GM23338 (cell line): ENCODE results near the gene HOXB5. TPM values are rescaled to one million over a fixed set of nuclear protein-coding genes. Genes with fewer than 3 reads are reported as not detected.
A peak's percentile ranks its signal among the peaks of the same experiment; 100 is the strongest.

Experiments
- ATAC-seq: fragments of 200-7000 bp; cut with Tn5 transposase; 3 replicates; pipeline ENCODE4 v1.9.1; 2020
- DNase-seq: peaks from one replicate; pipeline ENCODE4 v3.0.0-alpha.2; 2015; ENCODE audit warnings: low spot score
- H2AFZ ChIP-seq: fragments of 200-600 bp; sonication (generic); 2 replicates; pipeline ENCODE4 v1.8.0; 2016; ENCODE audit warnings: antibody characterized with exemption, mild to moderate bottlenecking, moderate library complexity
- H3F3A ChIP-seq: fragments of 200-600 bp; sonication (generic); replicated peaks from 2 replicates; pipeline ENCODE4 v1.8.0; 2017; ENCODE audit warnings: antibody characterized with exemption, mixed run types, low read depth
- H3K27ac ChIP-seq: fragments of 200-600 bp; sonication (generic); 2 replicates; pipeline ENCODE4 v1.6.1; 2016; ENCODE audit warnings: low read depth
- H3K27me3 ChIP-seq: fragments of 200-600 bp; sonication (generic); 2 replicates; pipeline ENCODE4 v1.8.0; 2016; ENCODE audit warnings: mild to moderate bottlenecking, mixed run types, moderate library complexity; ENCODE audit not compliant: insufficient read depth
- H3K36me3 ChIP-seq: fragments of 200-600 bp; sonication (generic); 2 replicates; pipeline ENCODE4 v1.8.0; 2016; ENCODE audit warnings: mild to moderate bottlenecking; ENCODE audit not compliant: insufficient read depth
- H3K4me1 ChIP-seq: fragments of 200-600 bp; sonication (generic); 2 replicates; pipeline ENCODE4 v1.8.0; 2016; ENCODE audit warnings: mild to moderate bottlenecking, moderate library complexity; ENCODE audit not compliant: insufficient read depth
- H3K4me2 ChIP-seq: fragments of 200-600 bp; sonication (generic); 2 replicates; pipeline ENCODE4 v1.7.1; 2017; ENCODE audit warnings: mixed run types
- H3K4me3 ChIP-seq: fragments of 200-600 bp; sonication (generic); 2 replicates; pipeline ENCODE4 v1.6.1; 2016; ENCODE audit warnings: mixed run types
- H3K79me2 ChIP-seq: fragments of 200-600 bp; sonication (generic); replicated peaks from 2 replicates; pipeline ENCODE4 v1.8.0; 2017; ENCODE audit warnings: mild to moderate bottlenecking; ENCODE audit not compliant: insufficient read depth
- H3K9me2 ChIP-seq: fragments of 200-600 bp; sonication (generic); 2 replicates; pipeline ENCODE4 v1.8.0; 2017; ENCODE audit not compliant: insufficient read depth
- H4K20me1 ChIP-seq: fragments of 200-600 bp; sonication (generic); replicated peaks from 2 replicates; pipeline ENCODE4 v1.8.0; 2017; ENCODE audit warnings: mild to moderate bottlenecking; ENCODE audit not compliant: insufficient read depth
- H3K27ac Mint-ChIP-seq: 2 replicates; pipeline ENCODE4 v1.8.0; 2020; ENCODE audit warnings: inconsistent platforms, mild to moderate bottlenecking, moderate library complexity, mixed read lengths
- H3K27me3 Mint-ChIP-seq: 3 replicates; pipeline ENCODE4 v1.8.0; 2022; ENCODE audit warnings: low read depth, mild to moderate bottlenecking, moderate library complexity, mixed read lengths, inconsistent platforms; ENCODE audit not compliant: insufficient read depth, poor library complexity
- H3K36me3 Mint-ChIP-seq: 3 replicates; pipeline ENCODE4 v1.8.0; 2021; ENCODE audit warnings: low read depth, mild to moderate bottlenecking, inconsistent platforms, moderate library complexity, mixed read lengths
- H3K4me1 Mint-ChIP-seq: 3 replicates; pipeline ENCODE4 v1.8.0; 2020; ENCODE audit warnings: mild to moderate bottlenecking, inconsistent platforms, mixed read lengths
- H3K4me3 Mint-ChIP-seq: 3 replicates; pipeline ENCODE4 v1.8.0; 2021; ENCODE audit warnings: moderate library complexity, mild to moderate bottlenecking, inconsistent platforms, mixed read lengths
- H3K9me3 Mint-ChIP-seq: 3 replicates; pipeline ENCODE4 v1.8.0; 2020; ENCODE audit warnings: moderate library complexity, mild to moderate bottlenecking, inconsistent platforms, mixed read lengths
- EZH2 ChIP-seq: fragments of 200-600 bp; sonication (generic); IDR thresholded peaks from one replicate; pipeline ENCODE4 v1.8.0; 2017; ENCODE audit warnings: antibody characterized with exemption, mild to moderate bottlenecking, low read depth; ENCODE audit not compliant: unreplicated experiment
- EZH2phosphoT487 ChIP-seq: fragments of 200-600 bp; sonication (generic); IDR thresholded peaks from one replicate; pipeline ENCODE4 v1.8.1; 2018; ENCODE audit warnings: antibody characterized with exemption; ENCODE audit not compliant: unreplicated experiment
- JUNB ChIP-seq: IDR thresholded peaks from one replicate; pipeline ENCODE4 v1.6.1; 2016; ENCODE audit warnings: antibody characterized with exemption; ENCODE audit not compliant: unreplicated experiment
- NANOG ChIP-seq: IDR thresholded peaks from 2 replicates; pipeline ENCODE4 v1.6.1; 2016; ENCODE audit warnings: antibody characterized with exemption, borderline replicate concordance
- POLR2AphosphoS5 ChIP-seq: IDR thresholded peaks from 2 replicates; pipeline ENCODE4 v1.6.1; 2016; ENCODE audit warnings: antibody characterized with exemption, low read depth
- REST ChIP-seq: IDR thresholded peaks from one replicate; pipeline ENCODE4 v1.6.1; 2018; ENCODE audit warnings: antibody characterized with exemption; ENCODE audit not compliant: unreplicated experiment
- STAT1 ChIP-seq: IDR thresholded peaks from one replicate; pipeline ENCODE4 v1.6.1; 2016; ENCODE audit warnings: antibody characterized with exemption; ENCODE audit not compliant: unreplicated experiment
- ZNF114 ChIP-seq: fragments of 250-450 bp; sonication (Bioruptor Pico); IDR thresholded peaks from 2 replicates; pipeline ENCODE4 v1.5.0; 2020; ENCODE audit warnings: mild to moderate bottlenecking, moderate library complexity
- ZNF331 ChIP-seq: fragments of 250-450 bp; sonication (Bioruptor Pico); IDR thresholded peaks from 2 replicates; pipeline ENCODE4 v1.5.0; 2020; ENCODE audit warnings: low read depth, mild to moderate bottlenecking, moderate library complexity
- polyA plus RNA-seq: library from polyadenylated mRNA; unstranded; fragments of >200 nt; fragmentation: Nextera tagmentation; extraction: Ambion mirVana; gene quantifications from 2 replicates; pipeline ENCODE4 v1.2.1, GENCODE V29; 2016
- total RNA-seq: library from RNA; depleted of rRNA; stranded (reverse); fragments of >200 nt; shearing (Covaris generic); gene quantifications from 2 replicates; pipeline ENCODE4 v1.2.3, GENCODE V29; 2014
- TF ChIP-seq, protein P1 (sequence below): IDR thresholded peaks from 2 replicates; pipeline ENCODE4 v1.6.1; 2016; ENCODE audit warnings: antibody characterized with exemption
- TF ChIP-seq, protein P2 (sequence below), 2 experiments: fragments of 200-600 bp in 1 of 2; sonication (generic) in 1 of 2; conservative IDR thresholded peaks; 2 replicates each; pipeline versions ENCODE4 v1.5.1 to v1.6.1; 2016 to 2017; ENCODE audit warnings: antibody characterized with exemption in 2 of 2, low read depth in 2 of 2, mild to moderate bottlenecking in 2 of 2, moderate library complexity in 1 of 2

HOXB5 gene
- total and polyA plus RNA-seq, 2 experiments from 2014 or later, result not detected

DNA sequence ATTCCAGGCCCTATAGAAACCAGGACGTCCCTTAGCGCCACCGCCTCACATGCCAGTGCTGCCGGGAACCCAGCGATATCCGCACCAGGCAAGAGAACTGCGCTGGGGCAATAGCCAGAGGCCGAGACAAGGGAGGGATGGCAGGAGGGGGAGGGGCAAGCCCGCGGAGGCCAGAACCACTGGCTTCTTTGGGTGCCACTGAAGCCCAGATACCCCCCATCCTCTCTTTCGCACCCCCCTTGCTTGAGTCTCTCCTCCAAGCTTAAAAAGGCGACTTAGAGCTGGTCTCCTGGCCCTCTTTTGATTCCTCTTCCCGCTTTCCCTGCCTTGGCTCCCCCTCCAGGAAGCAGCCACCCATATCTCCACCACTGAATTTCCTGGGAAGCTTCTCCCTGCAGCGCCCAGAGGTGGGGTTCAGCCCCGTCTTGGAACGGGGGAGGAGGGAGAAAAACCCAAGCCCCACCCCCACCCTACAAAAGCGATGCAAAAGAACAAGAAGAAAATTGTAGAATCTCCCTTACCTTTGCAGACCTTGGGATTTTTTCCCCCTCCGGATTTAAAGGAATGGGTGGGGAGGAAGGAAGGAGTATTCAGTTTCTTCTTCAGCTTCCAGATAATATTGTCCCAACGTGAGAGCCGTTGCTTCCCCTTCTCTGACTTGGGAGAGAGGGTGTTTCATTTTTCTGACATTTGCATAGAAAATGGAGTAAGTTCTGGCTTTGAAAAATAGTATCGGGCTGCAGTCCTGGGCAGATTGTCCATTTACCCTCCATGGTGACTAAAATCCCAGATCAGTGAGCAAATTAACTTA, 10.6 kb upstream of the HOXB5 start:
- no peaks in the 10 kb centered on the region; the same call in 1 of the 2 replicates for H3K36me3 ChIP-seq
- peak; percentile 12 for ATAC-seq
- no peak overlapping the region for H3K4me3 Mint-ChIP-seq

More for the DNA sequence above, 10.6 kb upstream of the HOXB5 start:
- Mint-ChIP-seq H3K9me3 (peaks cover 4% of the 10 kb centered on the region; the same call in 2 of the 3 replicates), H3K27ac (no peak overlapping the region), H3K27me3 (peaks cover 100% of the 10 kb centered on the region), H3K36me3 (no peaks in the 10 kb centered on the region), H3K4me1 (peaks cover 8% of the 10 kb centered on the region; the same call in 2 of the 3 replicates)
- peak; percentile 69 for DNase-seq
- no peak overlapping the region for H2AFZ ChIP-seq
- no peak overlapping the region for H3K27ac ChIP-seq
- peaks cover 85% of the 10 kb centered on the region for H4K20me1 ChIP-seq
- TF ChIP-seq ZNF114 (CRISPR knock-in tag) (no peak), REST (no peak), JUNB (no peak), STAT1 (no peak), NANOG (no peak), EZH2phosphoT487 (peak; percentile 34), EZH2 (peak; percentile 95), POLR2AphosphoS5 (no peak), ZNF331 (CRISPR knock-in tag) (no peak)
- TF ChIP-seq, protein P1, sequence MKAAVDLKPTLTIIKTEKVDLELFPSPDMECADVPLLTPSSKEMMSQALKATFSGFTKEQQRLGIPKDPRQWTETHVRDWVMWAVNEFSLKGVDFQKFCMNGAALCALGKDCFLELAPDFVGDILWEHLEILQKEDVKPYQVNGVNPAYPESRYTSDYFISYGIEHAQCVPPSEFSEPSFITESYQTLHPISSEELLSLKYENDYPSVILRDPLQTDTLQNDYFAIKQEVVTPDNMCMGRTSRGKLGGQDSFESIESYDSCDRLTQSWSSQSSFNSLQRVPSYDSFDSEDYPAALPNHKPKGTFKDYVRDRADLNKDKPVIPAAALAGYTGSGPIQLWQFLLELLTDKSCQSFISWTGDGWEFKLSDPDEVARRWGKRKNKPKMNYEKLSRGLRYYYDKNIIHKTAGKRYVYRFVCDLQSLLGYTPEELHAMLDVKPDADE, result no peak
- TF ChIP-seq, protein P2, sequence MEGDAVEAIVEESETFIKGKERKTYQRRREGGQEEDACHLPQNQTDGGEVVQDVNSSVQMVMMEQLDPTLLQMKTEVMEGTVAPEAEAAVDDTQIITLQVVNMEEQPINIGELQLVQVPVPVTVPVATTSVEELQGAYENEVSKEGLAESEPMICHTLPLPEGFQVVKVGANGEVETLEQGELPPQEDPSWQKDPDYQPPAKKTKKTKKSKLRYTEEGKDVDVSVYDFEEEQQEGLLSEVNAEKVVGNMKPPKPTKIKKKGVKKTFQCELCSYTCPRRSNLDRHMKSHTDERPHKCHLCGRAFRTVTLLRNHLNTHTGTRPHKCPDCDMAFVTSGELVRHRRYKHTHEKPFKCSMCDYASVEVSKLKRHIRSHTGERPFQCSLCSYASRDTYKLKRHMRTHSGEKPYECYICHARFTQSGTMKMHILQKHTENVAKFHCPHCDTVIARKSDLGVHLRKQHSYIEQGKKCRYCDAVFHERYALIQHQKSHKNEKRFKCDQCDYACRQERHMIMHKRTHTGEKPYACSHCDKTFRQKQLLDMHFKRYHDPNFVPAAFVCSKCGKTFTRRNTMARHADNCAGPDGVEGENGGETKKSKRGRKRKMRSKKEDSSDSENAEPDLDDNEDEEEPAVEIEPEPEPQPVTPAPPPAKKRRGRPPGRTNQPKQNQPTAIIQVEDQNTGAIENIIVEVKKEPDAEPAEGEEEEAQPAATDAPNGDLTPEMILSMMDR (conservative IDR thresholded peaks at IDR 0.05; ENCODE audit: low read depth in 2 of 2), result no peak
- H3K4me1 ChIP-seq, result peaks cover 31% of the 10 kb centered on the region
- H3F3A ChIP-seq, result peaks cover 70% of the 10 kb centered on the region
- H3K27me3 ChIP-seq, result peaks cover 100% of the 10 kb centered on the region
- no peak overlapping the region for H3K4me3 ChIP-seq
- H3K4me2 ChIP-seq, result no peak overlapping the region
- H3K9me2 ChIP-seq, result no peaks in the 10 kb centered on the region
- H3K79me2 ChIP-seq, result no peaks in the 10 kb centered on the region
